ENCODE results near the gene GOLGA6D.
"Not testable (repeated sequence)": the region's sequence is repeated elsewhere in the genome, so short reads cannot be mapped to it uniquely, and the experiment has no call there.

GOLGA6D gene

GRCh38 chr15:75258034-75258433 is 24.6 kb upstream of the GOLGA6D start, which contains the start of gene GOLGA6C:
TSS of gene GOLGA6C (plus strand) at chr15:75258334. CDS start at chr15:75258599, 265 bp downstream.
- H3K4me3 Mint-ChIP-seq; H3K36me3 Mint-ChIP-seq (ENCODE audit: low read depth); intact Hi-C loops (cut with micrococcal nuclease); H3K27me3 Mint-ChIP-seq; H3K27ac Mint-ChIP-seq; H3K9me3 Mint-ChIP-seq; H3K4me1 Mint-ChIP-seq (ENCODE audit: low read depth): not testable (repeated sequence)

GRCh38 chr15:75258620-75259343 is 23.9 kb upstream of the GOLGA6D start:
- intact Hi-C loops (cut with micrococcal nuclease); H3K36me3 Mint-ChIP-seq (ENCODE audit: low read depth); H3K27me3 Mint-ChIP-seq: not testable (repeated sequence)

GRCh38 chr15:75259873-75260272 is 22.8 kb upstream of the GOLGA6D start:
- H3K27me3 Mint-ChIP-seq; H3K4me1 Mint-ChIP-seq (ENCODE audit: low read depth); H3K27ac Mint-ChIP-seq; H3K4me3 Mint-ChIP-seq; H3K36me3 Mint-ChIP-seq (ENCODE audit: low read depth); intact Hi-C loops (cut with micrococcal nuclease); H3K9me3 Mint-ChIP-seq: not testable (repeated sequence)

More at GRCh38 chr15:75258620-75259343, 23.9 kb upstream of the GOLGA6D start:
- H3K9me3 Mint-ChIP-seq; H3K4me1 Mint-ChIP-seq (ENCODE audit: low read depth); H3K4me3 Mint-ChIP-seq; H3K27ac Mint-ChIP-seq: not testable (repeated sequence)

GRCh38 chr15:75273751-75274359 is 8.8 kb upstream of the GOLGA6D start:
- H3K9me3 Mint-ChIP-seq; H3K4me3 Mint-ChIP-seq; intact Hi-C loops (cut with micrococcal nuclease); H3K27ac Mint-ChIP-seq; H3K36me3 Mint-ChIP-seq (ENCODE audit: low read depth); H3K4me1 Mint-ChIP-seq (ENCODE audit: low read depth); H3K27me3 Mint-ChIP-seq: not testable (repeated sequence)

GRCh38 chr15:75274509-75275107 is 8.0 kb upstream of the GOLGA6D start:
- intact Hi-C loops (cut with micrococcal nuclease): not testable (repeated sequence)

GRCh38 chr15:75275617-75276016 is 7.0 kb upstream of the GOLGA6D start:
- H3K27me3 Mint-ChIP-seq; H3K4me1 Mint-ChIP-seq (ENCODE audit: low read depth); intact Hi-C loops (cut with micrococcal nuclease); H3K36me3 Mint-ChIP-seq (ENCODE audit: low read depth); H3K4me3 Mint-ChIP-seq; H3K27ac Mint-ChIP-seq; H3K9me3 Mint-ChIP-seq: not testable (repeated sequence)

More at GRCh38 chr15:75274509-75275107, 8.0 kb upstream of the GOLGA6D start:
- H3K36me3 Mint-ChIP-seq (ENCODE audit: low read depth); H3K4me1 Mint-ChIP-seq (ENCODE audit: low read depth); H3K9me3 Mint-ChIP-seq; H3K4me3 Mint-ChIP-seq; H3K27ac Mint-ChIP-seq; H3K27me3 Mint-ChIP-seq: not testable (repeated sequence)

- H3K36me3 Mint-ChIP-seq (ENCODE audit: low read depth); H3K27ac Mint-ChIP-seq; H3K9me3 Mint-ChIP-seq; H3K4me3 Mint-ChIP-seq; H3K27me3 Mint-ChIP-seq; intact Hi-C loops (cut with micrococcal nuclease); H3K4me1 Mint-ChIP-seq (ENCODE audit: low read depth): not testable (repeated sequence)
Observed at GRCh38 chr15:75278497-75278896, 4.1 kb upstream of the GOLGA6D start.

GRCh38 chr15:75284152-75284551 is 1.5 kb downstream of the GOLGA6D start:
- H3K4me3 Mint-ChIP-seq: not testable (repeated sequence)

GRCh38 chr15:75293660-75294059 is 11.0 kb downstream of the GOLGA6D start:
- H3K9me3 Mint-ChIP-seq; H3K4me1 Mint-ChIP-seq (ENCODE audit: low read depth); intact Hi-C loops (cut with micrococcal nuclease); H3K4me3 Mint-ChIP-seq; H3K27me3 Mint-ChIP-seq; H3K27ac Mint-ChIP-seq; H3K36me3 Mint-ChIP-seq (ENCODE audit: low read depth): not testable (repeated sequence)

More at GRCh38 chr15:75284152-75284551, 1.5 kb downstream of the GOLGA6D start:
- H3K4me1 Mint-ChIP-seq (ENCODE audit: low read depth); H3K27ac Mint-ChIP-seq; H3K9me3 Mint-ChIP-seq; intact Hi-C loops (cut with micrococcal nuclease); H3K36me3 Mint-ChIP-seq (ENCODE audit: low read depth); H3K27me3 Mint-ChIP-seq: not testable (repeated sequence)

- H3K4me1 Mint-ChIP-seq (ENCODE audit: low read depth); H3K9me3 Mint-ChIP-seq; H3K4me3 Mint-ChIP-seq; intact Hi-C loops (cut with micrococcal nuclease); H3K27ac Mint-ChIP-seq; H3K27me3 Mint-ChIP-seq; H3K36me3 Mint-ChIP-seq (ENCODE audit: low read depth): not testable (repeated sequence)
Observed at GRCh38 chr15:75298541-75299310, 16.1 kb downstream of the GOLGA6D start.

- H3K4me1 Mint-ChIP-seq (ENCODE audit: low read depth); H3K9me3 Mint-ChIP-seq; H3K4me3 Mint-ChIP-seq; H3K36me3 Mint-ChIP-seq (ENCODE audit: low read depth); H3K27ac Mint-ChIP-seq; intact Hi-C loops (cut with micrococcal nuclease): not testable (repeated sequence)
- H3K27me3 Mint-ChIP-seq: peaks cover 14% of the 10 kb centered on the region
Observed at GRCh38 chr15:75299311-75299688, 16.7 kb downstream of the GOLGA6D start.

- peaks cover 16% of the 10 kb centered on the region for H3K27me3 Mint-ChIP-seq
- H3K4me3 Mint-ChIP-seq; H3K36me3 Mint-ChIP-seq (ENCODE audit: low read depth); intact Hi-C loops (cut with micrococcal nuclease); H3K27ac Mint-ChIP-seq; H3K4me1 Mint-ChIP-seq (ENCODE audit: low read depth); H3K9me3 Mint-ChIP-seq: not testable (repeated sequence)
Observed at GRCh38 chr15:75300026-75300425, 17.4 kb downstream of the GOLGA6D start.

GRCh38 chr15:75302318-75302717 is 19.7 kb downstream of the GOLGA6D start:
- no peaks in the 10 kb centered on the region for H3K4me1 Mint-ChIP-seq (ENCODE audit: low read depth)
- peaks cover 28% of the 10 kb centered on the region for H3K27me3 Mint-ChIP-seq
- no peaks in the 10 kb centered on the region for H3K36me3 Mint-ChIP-seq (ENCODE audit: low read depth)
- H3K4me3 Mint-ChIP-seq: no peak overlapping the region
- H3K27ac Mint-ChIP-seq: no peak overlapping the region
- H3K9me3 Mint-ChIP-seq: no peaks in the 10 kb centered on the region
- intact Hi-C loops (cut with micrococcal nuclease): no loop called here

GRCh38 chr15:75302753-75303152 is 20.1 kb downstream of the GOLGA6D start:
- intact Hi-C loops (cut with micrococcal nuclease); H3K27ac Mint-ChIP-seq; H3K36me3 Mint-ChIP-seq (ENCODE audit: low read depth); H3K4me1 Mint-ChIP-seq (ENCODE audit: low read depth); H3K9me3 Mint-ChIP-seq; H3K4me3 Mint-ChIP-seq: not testable (repeated sequence)
- peaks cover 28% of the 10 kb centered on the region for H3K27me3 Mint-ChIP-seq

Measured in dendritic cell treated with granulocyte-macrophage colony-stimulating factor and Interleukin-4, amounts not matched to agents 40 ng/mL and 50 ng/mL, for 4 days (primary cell).